A673 (cell line): ENCODE results near the gene WFDC12. TPM values are rescaled to one million over a fixed set of nuclear protein-coding genes. Genes with fewer than 3 reads are reported as not detected.

ENCODE experiments used
- BruUV-seq: library from RNA; stranded (reverse); fragments of 400-500 nt; replicated peaks from 2 replicates; lab custom pipeline; 2021; lab: Mats Ljungman, UMichigan
- CTCF ChIA-PET: fragments of 300-600 bp; sonication (Branson Sonifier 250); formaldehyde crosslinking; loops from one replicate; lab custom pipeline; 2022; ENCODE audit warnings: antibody characterized with exemption; lab: Charles Lee
- POLR2A ChIA-PET: fragments of 300-600 bp; sonication (Branson Sonifier 250); formaldehyde crosslinking; loops from one replicate; lab custom pipeline; 2022; ENCODE audit warnings: antibody characterized with exemption; ENCODE audit not compliant: low non-redundant PET; lab: Charles Lee
- DNase-seq: peaks from one replicate; pipeline ENCODE4 v3.0.0-alpha.2; 2015; ENCODE audit warnings: low spot score
- H3K27ac ChIP-seq: fragments of 200-600 bp; sonication (generic); 2 replicates; pipeline ENCODE4 v1.5.1; 2016; ENCODE audit warnings: mixed run types, low read depth, mild to moderate bottlenecking, mixed read lengths, antibody characterized with exemption, low read length; ENCODE audit not compliant: poor library complexity, severe bottlenecking
- H3K27me3 ChIP-seq: fragments of 200-600 bp; sonication (generic); replicated peaks from 2 replicates; pipeline ENCODE4 v1.6.1; 2017; ENCODE audit warnings: mixed run types, low read depth, mild to moderate bottlenecking, mixed read lengths, antibody characterized with exemption, low read length; ENCODE audit not compliant: insufficient read depth, poor library complexity
- H3K36me3 ChIP-seq: fragments of 200-600 bp; sonication (generic); 2 replicates; pipeline ENCODE4 v1.6.1; 2016; ENCODE audit warnings: mixed run types, mild to moderate bottlenecking, mixed read lengths, antibody characterized with exemption, low read length; ENCODE audit not compliant: insufficient read depth, poor library complexity, severe bottlenecking
- H3K4me1 ChIP-seq: fragments of 200-600 bp; sonication (generic); 2 replicates; pipeline ENCODE4 v1.6.1; 2017; ENCODE audit warnings: mixed run types, mild to moderate bottlenecking, mixed read lengths, antibody characterized with exemption, low read length; ENCODE audit not compliant: insufficient read depth, poor library complexity, severe bottlenecking
- H3K4me3 ChIP-seq: fragments of 200-600 bp; sonication (generic); 2 replicates; pipeline ENCODE4 v1.5.1; 2016; ENCODE audit warnings: low read depth, mixed run types, mild to moderate bottlenecking, mixed read lengths, low read length; ENCODE audit not compliant: poor library complexity, severe bottlenecking
- H3K9me3 ChIP-seq: fragments of 200-600 bp; sonication (generic); 2 replicates; pipeline ENCODE4 v1.6.1; 2016; ENCODE audit warnings: mixed run types, low read depth, mild to moderate bottlenecking, mixed read lengths, antibody characterized with exemption, low read length; ENCODE audit not compliant: poor library complexity, severe bottlenecking
- EZH2 ChIP-seq: fragments of 200-600 bp; sonication (generic); IDR thresholded peaks from 2 replicates; pipeline ENCODE4 v1.6.1; 2017; ENCODE audit warnings: borderline replicate concordance, low read depth, mild to moderate bottlenecking, mixed read lengths, antibody characterized with exemption, low read length; ENCODE audit not compliant: poor library complexity, severe bottlenecking
- intact Hi-C: fragments of 100-400 bp; cut with micrococcal nuclease; formaldehyde crosslinking; loops from one replicate; pipeline ENCODE4 v1.10.0; 2022; ENCODE audit not compliant: unreplicated experiment
- total RNA-seq: library from RNA; stranded (reverse); gene quantifications from 2 replicates; pipeline ENCODE4 v1.2.3, GENCODE V29; 2021
- TF ChIP-seq, protein P1 (sequence below): fragments of 300-800, 200-600 bp; sonication (generic); conservative IDR thresholded peaks from 2 replicates; pipeline ENCODE4 v1.5.1; 2017; ENCODE audit warnings: low read depth, mild to moderate bottlenecking, antibody characterized with exemption, low read length, moderate library complexity, mixed read lengths

The WFDC12 gene
- total RNA-seq, 1 experiment from 2014 or later, result not detected

DNA sequence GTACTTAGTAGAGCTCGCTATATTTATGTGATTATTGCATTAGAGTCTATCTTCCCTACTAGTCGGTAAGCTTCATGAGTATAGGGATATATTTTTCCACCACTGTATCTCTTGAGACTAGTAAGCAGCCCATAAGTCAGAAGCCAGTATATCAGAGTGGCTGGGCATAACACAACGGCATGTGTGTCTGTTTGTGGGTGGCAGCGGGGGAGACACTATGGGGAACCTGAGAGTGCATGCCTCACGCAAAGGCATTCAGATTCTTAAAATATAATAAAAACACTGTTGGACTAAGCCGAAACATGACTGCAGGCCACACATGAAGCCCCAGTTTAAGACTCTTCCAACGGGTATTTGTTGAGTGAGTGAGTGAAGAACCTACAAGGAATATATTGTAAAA is 31.4 kb downstream of the WFDC12 start:
- no peak overlapping the region for H3K27ac ChIP-seq
- POLR2A ChIA-PET, result no interaction called here
- no peaks in the 10 kb centered on the region for H3K4me1 ChIP-seq
- H3K27me3 ChIP-seq, result no peaks in the 10 kb centered on the region
- intact Hi-C loops, result loop anchor here (5.0 kb wide), 1 partner anchor 81 kb away; no protein-coding TSS in a partner anchor
- no TSS peak for BruUV-seq
- TF ChIP-seq EZH2, result no peak
- TF ChIP-seq, protein P1, sequence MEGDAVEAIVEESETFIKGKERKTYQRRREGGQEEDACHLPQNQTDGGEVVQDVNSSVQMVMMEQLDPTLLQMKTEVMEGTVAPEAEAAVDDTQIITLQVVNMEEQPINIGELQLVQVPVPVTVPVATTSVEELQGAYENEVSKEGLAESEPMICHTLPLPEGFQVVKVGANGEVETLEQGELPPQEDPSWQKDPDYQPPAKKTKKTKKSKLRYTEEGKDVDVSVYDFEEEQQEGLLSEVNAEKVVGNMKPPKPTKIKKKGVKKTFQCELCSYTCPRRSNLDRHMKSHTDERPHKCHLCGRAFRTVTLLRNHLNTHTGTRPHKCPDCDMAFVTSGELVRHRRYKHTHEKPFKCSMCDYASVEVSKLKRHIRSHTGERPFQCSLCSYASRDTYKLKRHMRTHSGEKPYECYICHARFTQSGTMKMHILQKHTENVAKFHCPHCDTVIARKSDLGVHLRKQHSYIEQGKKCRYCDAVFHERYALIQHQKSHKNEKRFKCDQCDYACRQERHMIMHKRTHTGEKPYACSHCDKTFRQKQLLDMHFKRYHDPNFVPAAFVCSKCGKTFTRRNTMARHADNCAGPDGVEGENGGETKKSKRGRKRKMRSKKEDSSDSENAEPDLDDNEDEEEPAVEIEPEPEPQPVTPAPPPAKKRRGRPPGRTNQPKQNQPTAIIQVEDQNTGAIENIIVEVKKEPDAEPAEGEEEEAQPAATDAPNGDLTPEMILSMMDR, result no peak
- CTCF ChIA-PET, result no interaction called here
- DNase-seq, result no peak
- H3K36me3 ChIP-seq, result no peaks in the 10 kb centered on the region
- no peaks in the 10 kb centered on the region for H3K9me3 ChIP-seq
- no peak overlapping the region for H3K4me3 ChIP-seq

DNA sequence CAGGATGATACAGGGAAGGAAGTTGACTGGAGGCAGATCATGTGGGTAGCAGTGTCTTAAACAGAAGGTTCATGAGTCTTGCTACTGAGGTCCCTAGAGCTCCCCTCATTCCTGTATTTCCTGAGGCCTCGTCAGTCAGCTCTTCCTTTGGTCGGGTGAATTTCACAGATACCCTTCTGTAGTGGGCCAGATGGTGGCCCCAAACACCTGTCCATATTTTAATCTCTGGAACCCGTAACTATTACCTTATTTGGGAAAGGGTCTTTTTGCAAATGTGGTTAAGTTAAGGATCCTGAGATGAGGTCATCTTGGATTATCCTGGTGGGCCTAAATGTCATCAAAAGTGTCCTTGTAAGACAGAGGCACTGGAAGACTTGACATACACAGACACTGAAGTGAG is 32.9 kb downstream of the WFDC12 start:
- BruUV-seq, result no TSS peak
- Histone ChIP-seq H3K36me3 (no peaks in the 10 kb centered on the region), H3K27me3 (no peaks in the 10 kb centered on the region), H3K27ac (no peak overlapping the region), H3K9me3 (no peaks in the 10 kb centered on the region), H3K4me1 (no peaks in the 10 kb centered on the region), H3K4me3 (no peak overlapping the region)
- intact Hi-C loops, result loop anchor here (5.0 kb wide), 1 partner anchor 79 kb away; no protein-coding TSS in a partner anchor
- ChIA-PET POLR2A (no interaction called here), CTCF (interaction anchor here (0.5 kb wide), 1 partner anchor 14 kb away, joined by 3 read pairs; no protein-coding TSS in a partner anchor)
- DNase-seq, result no peak
- TF ChIP-seq EZH2, result no peak
- TF ChIP-seq, protein P1, result no peak

DNA sequence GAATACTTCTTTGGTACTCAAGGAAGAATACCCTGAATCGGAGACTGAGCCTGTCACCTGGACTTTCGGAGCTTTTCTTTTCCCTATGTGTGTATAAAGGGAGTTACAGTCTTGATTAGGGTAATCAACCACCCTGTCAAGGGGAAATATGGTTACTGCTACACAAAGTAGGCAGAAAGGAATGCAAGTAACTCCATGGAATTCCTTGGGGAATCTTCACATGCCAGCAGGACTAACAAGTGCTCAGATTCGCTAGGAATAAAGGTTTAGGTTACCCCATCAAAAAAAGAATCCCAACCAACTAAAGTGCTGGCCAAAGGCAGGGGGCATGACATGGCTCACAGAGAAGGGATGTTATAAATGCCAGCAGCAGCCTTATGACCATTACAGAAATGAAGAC is 33.8 kb downstream of the WFDC12 start:
- POLR2A ChIA-PET, result no interaction called here

More for the DNA sequence above, 33.8 kb downstream of the WFDC12 start:
- Histone ChIP-seq H3K4me1 (no peaks in the 10 kb centered on the region), H3K36me3 (no peaks in the 10 kb centered on the region), H3K4me3 (no peak overlapping the region), H3K27me3 (no peaks in the 10 kb centered on the region), H3K27ac (no peak overlapping the region), H3K9me3 (no peaks in the 10 kb centered on the region)
- no peak for TF ChIP-seq EZH2
- TF ChIP-seq, protein P1, result no peak
- CTCF ChIA-PET, result no interaction called here
- no peak for DNase-seq
- no TSS peak for BruUV-seq
- intact Hi-C loops, result loop anchor here (5.0 kb wide), 1 partner anchor 78 kb away; no protein-coding TSS in a partner anchor
